Keratinocyte (primary cell): ENCODE measurements around the gene APCDD1. TPM values are rescaled to one million over a fixed set of nuclear protein-coding genes. Genes with fewer than 3 reads are reported as not detected.

ENCODE experiments used
- DNase-seq: peaks from one replicate; pipeline ENCODE4 v3.0.0-alpha.2; 2011; ENCODE audit warnings: low read depth, missing footprints, low spot score
- FAIRE-seq: peaks from 2 replicates; lab custom pipeline; 2011; peaks lifted over from hg19 to GRCh38; lab: Jason Lieb, UNC
- H2AFZ ChIP-seq: 2 replicates; pipeline ENCODE4 v1.6.0; 2012; ENCODE audit warnings: low read length, control low read depth, inconsistent platforms; ENCODE audit not compliant: control insufficient read depth
- H3K27ac ChIP-seq: 2 replicates; pipeline ENCODE4 v1.5.1; 2011; ENCODE audit warnings: low read length; ENCODE audit not compliant: control insufficient read depth, insufficient read depth
- H3K27me3 ChIP-seq: 3 replicates; pipeline ENCODE4 v1.6.0; 2011; ENCODE audit warnings: low read length; ENCODE audit not compliant: control insufficient read depth, insufficient read depth; ENCODE audit errors: extremely low read depth
- H3K36me3 ChIP-seq, 2 experiments: 2 replicates in 1 of 2; 3 replicates in 1 of 2; pipeline ENCODE4 v1.5.1; 2011; ENCODE audit warnings: low read length in 2 of 2, mild to moderate bottlenecking in 1 of 2; ENCODE audit not compliant: control insufficient read depth in 2 of 2, insufficient read depth in 2 of 2; ENCODE audit errors: extremely low read depth in 1 of 2
- H3K4me1 ChIP-seq: 3 replicates; pipeline ENCODE4 v1.5.1; 2011; ENCODE audit warnings: low read length; ENCODE audit not compliant: control insufficient read depth, insufficient read depth; ENCODE audit errors: extremely low read depth
- H3K4me2 ChIP-seq: 3 replicates; pipeline ENCODE4 v1.6.0; 2011; ENCODE audit warnings: low read depth, low read length; ENCODE audit not compliant: control insufficient read depth, insufficient read depth; ENCODE audit errors: extremely low read depth
- H3K4me3 ChIP-seq, 3 experiments: fragments of 200-600 bp in 1 of 3; sonication (generic) in 1 of 3; 2 replicates in 2 of 3; 3 replicates in 1 of 3; pipeline ENCODE4 v1.5.1; 2011 to 2016; ENCODE audit warnings: low read length in 3 of 3, mild to moderate bottlenecking in 3 of 3, control low read depth in 2 of 3, inconsistent platforms in 1 of 3, low read depth in 1 of 3, mixed read lengths in 1 of 3, mixed run types in 1 of 3, moderate library complexity in 1 of 3; ENCODE audit not compliant: control insufficient read depth in 2 of 3, insufficient read depth in 2 of 3; ENCODE audit errors: extremely low read depth in 1 of 3
- H3K79me2 ChIP-seq: 2 replicates; pipeline ENCODE4 v1.6.0; 2012; ENCODE audit warnings: low read length; ENCODE audit not compliant: control insufficient read depth, insufficient read depth
- H3K9ac ChIP-seq: 3 replicates; pipeline ENCODE4 v1.6.0; 2011; ENCODE audit warnings: low read length; ENCODE audit not compliant: control insufficient read depth, insufficient read depth; ENCODE audit errors: extremely low read depth
- H3K9me1 ChIP-seq: 3 replicates; pipeline ENCODE4 v1.6.0; 2011; ENCODE audit warnings: low read length; ENCODE audit not compliant: control insufficient read depth, insufficient read depth; ENCODE audit errors: extremely low read depth
- H3K9me3 ChIP-seq: 2 replicates; pipeline ENCODE4 v1.5.1; 2012; ENCODE audit warnings: low read depth, low read length; ENCODE audit not compliant: control insufficient read depth
- H4K20me1 ChIP-seq: 3 replicates; pipeline ENCODE4 v1.6.0; 2011; ENCODE audit warnings: low read length; ENCODE audit not compliant: control insufficient read depth, insufficient read depth; ENCODE audit errors: extremely low read depth
- CTCF ChIP-seq, 3 experiments: IDR thresholded peaks in 1 of 3; conservative IDR thresholded peaks in 1 of 3; optimal IDR thresholded peaks in 1 of 3; 2 replicates in 2 of 3; 3 replicates in 1 of 3; pipeline versions ENCODE3 to v1.5.1; 2011; ENCODE audit warnings: low read length in 3 of 3, mild to moderate bottlenecking in 3 of 3, moderate library complexity in 2 of 3, control low read depth in 1 of 3, inconsistent platforms in 1 of 3; ENCODE audit not compliant: insufficient read depth in 2 of 3; ENCODE audit errors: extremely low read depth in 1 of 3
- EZH2 ChIP-seq: IDR thresholded peaks from one replicate; pipeline ENCODE4 v1.6.1; 2012; ENCODE audit warnings: inconsistent platforms, mild to moderate bottlenecking, low read length, moderate library complexity
- dilution Hi-C: fragments of 300-500 bp; cut with MboI; formaldehyde crosslinking; loops from one replicate; pipeline ENCODE4 v1.7.0; 2020; ENCODE audit warnings: low sequenced_read_pairs; ENCODE audit not compliant: extremely low pct_ligation_motif_present
- polyA plus RNA-seq, 5 experiments: library from polyadenylated mRNA; depleted of rRNA in 3 of 5; stranded (reverse) in 3 of 5; stranded (forward) in 1 of 5; unstranded in 1 of 5; fragments of >200 nt; gene quantifications; 1 replicate in 1 of 5; 2 replicates in 3 of 5; 3 replicates in 1 of 5; pipeline versions ENCODE4 v1.2.1 to v1.2.3, GENCODE V29; 2011 to 2012; ENCODE audit warnings: missing spikeins in 2 of 5, low read depth in 1 of 5, low replicate concordance in 1 of 5

The APCDD1 gene
- polyA plus RNA-seq, 1 donor (not counting 4 experiments of a cell fraction or from before 2014, with no cell fraction given), result 8.5 TPM

- no peaks in the 10 kb centered on the region for H3K79me2 ChIP-seq
- H3K27ac ChIP-seq, result no peak overlapping the region
- peaks cover 12% of the 10 kb centered on the region for H3K27me3 ChIP-seq
- dilution Hi-C loops, result no loop called here
- no peak overlapping the region for H3K4me3 ChIP-seq
- H3K36me3 ChIP-seq, result no peaks in the 10 kb centered on the region
- no peak overlapping the region for H3K9ac ChIP-seq
- H3K9me3 ChIP-seq, result no peaks in the 10 kb centered on the region
- DNase-seq, result no peak
- FAIRE-seq, result no peak
- H3K4me1 ChIP-seq, result no peaks in the 10 kb centered on the region
- H4K20me1 ChIP-seq, result no peaks in the 10 kb centered on the region
- TF ChIP-seq EZH2 (no peak), CTCF (optimal IDR thresholded peaks at IDR 0.05 in 1 of 3, IDR thresholded peaks at IDR 0.05 in 1 of 3, conservative IDR thresholded peaks at IDR 0.05 in 1 of 3; ENCODE audit: extremely low read depth in 1 of 3, insufficient read depth in 2 of 3, low read length in 3 of 3) (peak in 1 of 3 experiments; percentile 48)
- no peak overlapping the region for H3K4me2 ChIP-seq
- no peaks in the 10 kb centered on the region for H3K9me1 ChIP-seq
- no peak overlapping the region for H2AFZ ChIP-seq
These were observed 11.9 kb upstream of the APCDD1 start for GRCh38 chr18:10442551-10442971.

GRCh38 chr18:10443001-10443400 lies 11.4 kb upstream of the APCDD1 start:
- Histone ChIP-seq H3K9ac (no peak overlapping the region), H3K9me3 (no peaks in the 10 kb centered on the region), H3K9me1 (no peaks in the 10 kb centered on the region), H3K4me3 (no peak overlapping the region), H3K27me3 (peaks cover 12% of the 10 kb centered on the region), H3K36me3 (no peaks in the 10 kb centered on the region), H3K27ac (no peak overlapping the region), H3K4me2 (no peak overlapping the region), H4K20me1 (no peaks in the 10 kb centered on the region), H3K4me1 (no peaks in the 10 kb centered on the region), H3K79me2 (no peaks in the 10 kb centered on the region), H2AFZ (no peak overlapping the region)
- dilution Hi-C loops, result no loop called here
- TF ChIP-seq CTCF (optimal IDR thresholded peaks at IDR 0.05 in 1 of 3, IDR thresholded peaks at IDR 0.05 in 1 of 3, conservative IDR thresholded peaks at IDR 0.05 in 1 of 3; ENCODE audit: extremely low read depth in 1 of 3, insufficient read depth in 2 of 3, low read length in 3 of 3), result no peak
- no peak for TF ChIP-seq EZH2
- FAIRE-seq (no peak), DNase-seq (no peak)
